GM19372 (cell line): ENCODE measurements around the gene GNPTAB.
A peak's percentile ranks its signal among the peaks of the same experiment; 100 is the strongest.
"Not testable (repeated sequence)": the region's sequence is repeated elsewhere in the genome, so short reads cannot be mapped to it uniquely, and the experiment has no call there.

ENCODE experiments used
- ATAC-seq: cut with Tn5 transposase; IDR thresholded peaks from one replicate; pipeline ENCODE4 v1.9.1; 2021; ENCODE audit warnings: mild to moderate bottlenecking, low read depth, moderate library complexity; ENCODE audit not compliant: unreplicated experiment

GNPTAB gene

DNA sequence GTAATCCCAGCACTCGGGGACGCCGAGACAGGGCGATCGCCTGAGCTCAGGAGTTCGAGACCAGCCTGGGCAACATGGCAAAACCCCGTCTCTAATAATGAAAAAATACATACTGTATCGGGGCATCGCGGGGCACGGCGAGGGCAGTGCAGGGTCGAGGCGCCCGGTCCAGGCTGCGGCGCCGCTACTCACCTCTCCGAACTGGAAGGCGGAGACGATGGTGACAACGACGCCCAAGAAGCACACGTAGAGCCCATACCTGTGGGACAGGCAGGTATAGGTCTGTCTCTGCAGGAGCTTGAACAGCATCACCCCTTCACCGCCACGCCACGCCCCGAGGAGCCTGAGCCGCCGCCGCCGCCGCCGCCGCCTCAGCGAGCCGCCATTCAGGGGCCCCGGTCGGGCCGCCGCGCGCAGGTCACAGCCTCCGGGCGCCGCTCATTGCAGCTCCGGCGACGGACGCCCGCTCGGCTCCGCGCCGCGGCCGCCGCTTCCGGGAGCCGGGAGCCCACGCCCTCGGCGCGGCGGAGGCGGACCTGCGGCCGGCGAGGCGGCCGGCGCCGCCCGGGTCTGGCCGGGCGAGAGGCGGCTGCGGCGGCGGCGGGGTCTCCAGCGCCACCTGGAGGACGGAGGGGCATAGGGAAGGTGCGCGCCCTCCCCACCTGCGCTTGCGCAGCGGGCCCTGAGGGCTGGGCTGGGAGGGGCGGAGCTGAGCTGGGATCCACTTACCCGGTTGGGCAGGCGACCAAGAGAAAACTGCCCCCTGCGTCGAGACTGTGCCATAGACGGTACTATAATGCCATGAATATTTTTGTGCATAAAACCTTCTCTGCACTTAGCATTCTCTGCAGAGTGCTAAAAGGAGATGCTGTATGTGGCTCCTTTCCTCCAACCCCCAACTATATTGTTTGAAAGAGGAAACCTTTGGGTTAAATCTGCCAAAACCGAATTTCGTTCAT lies at the start of gene GNPTAB:
Gene GNPTAB (minus strand): TSS at position 593 of the 959 bp plus-strand sequence. CDS start 284 bp downstream, at position 309.
- ATAC-seq = peak; percentile 88

DNA sequence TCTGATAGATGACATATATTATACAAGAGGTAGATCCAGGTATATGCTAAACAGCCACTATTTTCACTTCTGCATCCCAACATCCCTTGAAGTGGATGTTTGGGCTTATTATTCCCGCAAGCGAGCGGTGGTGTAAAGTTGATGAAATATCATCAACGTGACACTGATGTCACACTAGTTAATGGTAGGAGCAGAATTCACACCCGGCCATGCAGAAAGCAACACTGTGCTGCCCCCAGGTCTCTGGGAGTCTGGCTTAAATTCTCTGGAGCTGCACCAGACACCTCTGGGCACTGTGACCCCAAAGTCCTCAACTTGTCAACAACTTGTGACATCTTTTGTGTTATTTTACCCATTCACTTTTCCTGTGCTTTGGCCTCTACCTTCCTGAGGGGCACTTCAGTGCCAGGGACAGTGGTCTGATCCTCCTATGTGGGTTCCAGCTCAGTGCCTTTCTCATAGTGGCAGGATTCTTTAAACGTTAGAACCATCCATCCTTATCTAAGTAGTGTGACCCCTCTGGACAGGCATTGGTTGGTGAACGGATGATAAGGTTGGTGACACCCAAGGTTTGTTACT lies 47.6 kb upstream of the GNPTAB start:
- ATAC-seq = no peak

GRCh38 chr12:101877806-101878242 lies 47.1 kb upstream of the GNPTAB start:
- ATAC-seq = peak; percentile 5

- ATAC-seq = peak; percentile 85
These were observed 46.4 kb upstream of the GNPTAB start, which contains the start of gene DRAM1 for GRCh38 chr12:101876861-101877805. DRAM1 (plus strand) TSS chr12:101877580; CDS start chr12:101877790, 210 bp downstream.

- no peak for ATAC-seq
These were observed 45.6 kb upstream of the GNPTAB start for GRCh38 chr12:101876322-101876860.

- no peak for ATAC-seq
These were observed 44.4 kb upstream of the GNPTAB start for GRCh38 chr12:101875162-101875561.

DNA sequence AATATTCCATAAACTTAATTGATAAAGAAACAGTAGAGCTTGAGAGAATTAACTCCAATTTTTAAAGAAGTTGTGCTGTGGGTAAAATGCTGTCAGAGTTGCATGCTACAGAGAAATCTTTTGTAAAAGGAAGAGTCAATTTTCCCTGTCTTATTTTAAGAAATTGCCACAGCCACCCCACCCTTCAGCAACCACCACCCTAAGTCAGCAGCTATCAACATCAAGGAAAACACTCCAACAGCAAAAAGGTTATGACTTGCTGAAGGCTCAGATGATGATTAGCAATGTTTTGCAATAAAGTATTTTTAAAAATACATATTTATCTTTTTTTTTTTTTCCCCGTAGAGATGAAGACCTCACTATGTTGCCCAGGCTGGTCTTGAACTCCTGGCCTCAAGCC lies 40.2 kb upstream of the GNPTAB start:
- ATAC-seq = no peak

DNA sequence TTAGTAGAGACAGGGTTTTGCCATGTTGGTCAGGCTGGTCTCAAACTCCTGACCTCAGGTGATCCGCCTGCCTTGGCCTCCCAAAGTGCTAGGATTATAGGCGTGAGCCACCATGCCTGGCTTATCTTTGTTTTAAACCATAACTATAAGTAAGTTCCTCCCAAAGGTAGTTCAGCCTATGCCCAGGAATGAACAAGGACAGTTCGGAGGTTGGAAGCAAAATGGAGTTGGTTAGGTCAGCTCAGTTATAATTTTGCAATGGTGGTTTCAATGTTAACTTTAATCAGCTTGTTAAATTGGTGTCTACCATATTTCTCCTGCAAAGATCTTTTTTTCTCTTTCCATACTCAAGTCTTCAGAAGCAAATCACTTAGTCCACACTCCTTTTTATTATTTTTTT lies 36.9 kb upstream of the GNPTAB start:
- not testable (repeated sequence) for ATAC-seq

DNA sequence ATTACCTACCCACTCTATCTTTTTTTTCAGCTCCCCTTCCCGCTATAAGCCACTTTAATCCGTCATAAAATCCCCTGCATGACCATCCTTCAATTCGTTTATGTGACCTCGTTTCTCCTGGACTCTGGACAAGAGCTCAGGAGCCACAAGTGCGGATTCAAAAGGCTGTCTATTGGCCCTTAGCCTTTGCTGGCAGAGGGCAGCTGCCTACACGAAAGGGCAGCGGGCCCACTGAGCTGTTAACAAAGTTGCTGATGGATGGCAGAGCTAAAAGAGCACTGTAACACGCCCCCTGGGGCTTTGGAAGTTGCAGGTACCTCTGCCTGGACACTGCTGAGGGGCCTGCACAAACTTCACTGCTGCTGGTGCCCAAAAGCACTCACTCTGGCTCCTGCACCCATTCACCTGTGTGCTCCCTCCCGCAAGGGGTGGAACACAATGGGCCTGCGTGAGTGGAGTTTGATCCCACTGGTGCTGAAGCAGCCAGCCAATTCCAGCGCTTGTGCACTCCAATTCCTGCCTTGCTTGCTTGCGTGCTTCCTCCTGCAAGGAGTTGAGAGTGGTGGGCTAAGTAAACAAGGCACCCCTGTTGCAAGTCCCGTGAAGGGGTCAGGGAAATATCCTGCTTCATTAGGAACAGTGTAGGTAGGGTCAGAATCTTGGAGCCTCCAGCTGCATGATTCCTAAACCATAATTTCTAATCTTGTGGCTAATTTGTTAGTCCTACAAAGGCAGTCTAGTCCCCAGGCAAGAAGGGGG lies 36.0 kb upstream of the GNPTAB start:
- ATAC-seq = no peak

- no peak for ATAC-seq
These were observed 33.2 kb upstream of the GNPTAB start for GRCh38 chr12:101863981-101864380.

DNA sequence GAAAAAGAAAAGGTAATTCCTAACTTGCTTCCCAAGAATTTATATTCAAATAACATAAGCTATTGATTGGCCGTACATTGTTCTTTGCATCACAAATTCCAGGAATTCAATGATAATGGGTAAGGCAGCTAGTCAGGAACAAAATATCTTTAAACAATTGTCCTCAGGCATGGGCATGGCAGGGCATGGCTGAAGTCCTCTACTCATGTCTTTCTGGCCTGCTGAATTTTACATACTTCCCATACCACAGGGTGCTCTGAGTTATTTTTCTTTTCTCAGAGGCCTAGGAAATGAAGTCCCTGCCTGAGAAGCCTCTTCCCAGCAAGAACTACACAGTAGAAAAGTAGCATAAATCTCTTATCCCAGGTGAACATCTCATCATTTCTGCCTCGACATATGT lies 31.5 kb upstream of the GNPTAB start:
- ATAC-seq = no peak

GRCh38 chr12:101861688-101862087 lies 30.9 kb upstream of the GNPTAB start:
- ATAC-seq = not testable (repeated sequence)

- no peak for ATAC-seq
These were observed 29.2 kb upstream of the GNPTAB start for GRCh38 chr12:101859664-101860607.

- no peak for ATAC-seq
These were observed 27.6 kb upstream of the GNPTAB start for GRCh38 chr12:101858361-101858760.

GRCh38 chr12:101857043-101857558 lies 26.3 kb upstream of the GNPTAB start:
- ATAC-seq = no peak

DNA sequence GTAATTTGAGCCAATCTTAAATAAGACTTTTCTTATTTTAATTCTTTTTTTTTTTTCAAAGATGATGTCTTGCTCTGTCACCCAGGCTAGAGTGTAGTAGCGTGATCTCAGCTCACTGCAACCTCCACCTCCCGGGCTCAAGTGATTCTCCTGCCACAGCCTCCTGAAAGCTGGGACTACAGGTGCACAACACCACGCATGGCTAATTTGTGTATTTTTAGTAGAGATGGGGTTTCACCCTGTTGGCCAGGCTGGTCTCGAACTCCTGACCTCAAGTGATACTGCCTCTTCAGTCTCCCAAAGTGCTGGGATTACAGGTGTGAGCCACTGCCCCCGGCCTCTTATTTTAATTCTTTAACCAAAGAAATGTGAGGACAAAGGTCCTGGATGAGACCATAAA lies 25.9 kb upstream of the GNPTAB start:
- not testable (repeated sequence) for ATAC-seq

GRCh38 chr12:101855976-101856375 lies 25.2 kb upstream of the GNPTAB start:
- ATAC-seq = no peak

- no peak for ATAC-seq
These were observed 24.7 kb upstream of the GNPTAB start for GRCh38 chr12:101855364-101855884.
